Kidney epithelial cell (primary cell): ENCODE measurements around the gene PTPRO. TPM values are rescaled to one million over a fixed set of nuclear protein-coding genes. Genes with fewer than 3 reads are reported as not detected.
A peak's percentile ranks its signal among the peaks of the same experiment; 100 is the strongest.

ENCODE experiments used
- DNase-seq: peaks from one replicate; pipeline ENCODE4 v3.0.0-alpha.2; 2010; ENCODE audit warnings: low read depth
- H3K27me3 ChIP-seq: 2 replicates; pipeline ENCODE4 v1.6.0; 2011; ENCODE audit warnings: low read length; ENCODE audit not compliant: control insufficient read depth, insufficient read depth
- H3K36me3 ChIP-seq: 2 replicates; pipeline ENCODE4 v1.5.1; 2011; ENCODE audit warnings: low read length; ENCODE audit not compliant: control insufficient read depth, insufficient read depth
- H3K4me3 ChIP-seq: 2 replicates; pipeline ENCODE4 v1.5.1; 2011; ENCODE audit warnings: low read depth, mild to moderate bottlenecking, control low read depth, low read length
- CTCF ChIP-seq: IDR thresholded peaks from 2 replicates; pipeline ENCODE4 v1.5.1; 2011; ENCODE audit warnings: mild to moderate bottlenecking, moderate library complexity, low read length, control low read depth, inconsistent platforms; ENCODE audit not compliant: insufficient read depth, poor library complexity, severe bottlenecking
- total RNA-seq: library from RNA; depleted of rRNA; stranded (reverse); fragments of >200 nt; gene quantifications from 2 replicates; pipeline ENCODE4 v1.2.3, GENCODE V29; 2015

Gene PTPRO
- total RNA-seq, 1 donor from 2014 or later = 3.7 TPM

- H3K27me3 ChIP-seq = no peaks in the 10 kb centered on the region
- DNase-seq = no peak
- H3K4me3 ChIP-seq = no peak overlapping the region
- TF ChIP-seq CTCF = no peak
- no peaks in the 10 kb centered on the region for H3K36me3 ChIP-seq
Measured at GRCh38 chr12:15335959-15336358, 13.7 kb downstream of the PTPRO start.

GRCh38 chr12:15336768-15337553, 14.7 kb downstream of the PTPRO start:
- peak; percentile 74 for DNase-seq
- Histone ChIP-seq H3K4me3 (no peak overlapping the region), H3K27me3 (no peaks in the 10 kb centered on the region), H3K36me3 (no peaks in the 10 kb centered on the region)
- no peak for TF ChIP-seq CTCF

- no peak for DNase-seq
- Histone ChIP-seq H3K36me3 (no peaks in the 10 kb centered on the region), H3K4me3 (no peak overlapping the region), H3K27me3 (no peaks in the 10 kb centered on the region)
- no peak for TF ChIP-seq CTCF
Measured at GRCh38 chr12:15341371-15341770, 19.1 kb downstream of the PTPRO start.

- Histone ChIP-seq H3K36me3 (no peaks in the 10 kb centered on the region), H3K27me3 (no peaks in the 10 kb centered on the region), H3K4me3 (no peak overlapping the region)
- no peak for TF ChIP-seq CTCF
- no peak for DNase-seq
Measured at GRCh38 chr12:15344561-15344960, 22.3 kb downstream of the PTPRO start.

GRCh38 chr12:15346488-15346887, 24.2 kb downstream of the PTPRO start:
- TF ChIP-seq CTCF = no peak
- no peaks in the 10 kb centered on the region for H3K27me3 ChIP-seq
- no peak for DNase-seq

GRCh38 chr12:15350643-15351042, 28.3 kb downstream of the PTPRO start:
- TF ChIP-seq CTCF = no peak
- no peaks in the 10 kb centered on the region for H3K36me3 ChIP-seq
- H3K27me3 ChIP-seq = no peaks in the 10 kb centered on the region
- DNase-seq = no peak
- H3K4me3 ChIP-seq = no peak overlapping the region

More at GRCh38 chr12:15346488-15346887, 24.2 kb downstream of the PTPRO start:
- no peak overlapping the region for H3K4me3 ChIP-seq
- H3K36me3 ChIP-seq = no peaks in the 10 kb centered on the region
